ENCODE data around the gene ARHGAP27.

ARHGAP27 gene

GRCh38 chr17:45408611-45409421 lies 23.9 kb downstream of the ARHGAP27 start:
- DNase-seq (ENCODE audit: low spot score), result peak; percentile 15

DNA sequence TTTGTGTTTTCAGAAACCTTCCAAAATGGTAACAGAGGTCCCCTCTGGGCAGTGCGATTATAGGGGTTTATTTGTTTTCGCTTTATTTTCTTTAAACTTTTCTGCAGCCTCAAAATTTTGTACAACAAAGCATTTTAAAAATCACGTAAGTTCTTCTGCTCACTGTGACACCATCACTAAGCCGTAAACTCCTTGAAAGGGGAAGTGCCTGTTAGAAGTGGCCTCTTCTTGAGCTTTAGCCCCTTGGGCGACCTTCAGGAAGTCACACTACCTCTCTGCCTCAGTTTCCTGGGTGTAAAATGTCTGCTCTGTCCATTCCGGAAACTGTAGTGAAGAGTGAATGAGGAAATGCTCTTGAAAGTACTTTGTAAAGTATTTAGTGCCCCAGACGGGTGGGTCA lies 26.6 kb downstream of the ARHGAP27 start:
- no peak for DNase-seq (ENCODE audit: low spot score)

- DNase-seq (ENCODE audit: low spot score), result no peak
Observed at GRCh38 chr17:45405250-45406086, 27.2 kb downstream of the ARHGAP27 start.

DNA sequence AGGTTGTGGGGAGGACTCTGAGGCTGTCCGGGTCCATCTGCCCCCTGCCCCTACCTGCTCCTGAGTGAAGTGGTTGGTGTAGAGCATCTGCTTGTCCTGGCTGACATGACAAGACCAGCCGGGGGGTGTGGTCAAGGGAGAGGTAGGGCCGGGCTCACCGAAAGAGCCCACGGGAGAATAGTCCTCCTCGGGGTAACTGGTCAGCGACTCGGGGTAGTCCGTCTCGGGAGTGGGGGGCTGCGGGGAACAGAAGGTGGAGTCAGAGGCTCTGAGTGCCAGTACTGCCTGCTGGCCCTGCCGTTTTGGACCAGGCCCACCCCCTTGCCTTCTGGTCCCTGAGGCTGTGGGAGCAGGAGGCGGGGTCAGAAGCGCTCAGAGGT lies 27.8 kb downstream of the ARHGAP27 start:
- DNase-seq (ENCODE audit: low spot score), result no peak

- no peak for DNase-seq (ENCODE audit: low spot score)
Observed at GRCh38 chr17:45403906-45404490, 28.7 kb downstream of the ARHGAP27 start.

DNA sequence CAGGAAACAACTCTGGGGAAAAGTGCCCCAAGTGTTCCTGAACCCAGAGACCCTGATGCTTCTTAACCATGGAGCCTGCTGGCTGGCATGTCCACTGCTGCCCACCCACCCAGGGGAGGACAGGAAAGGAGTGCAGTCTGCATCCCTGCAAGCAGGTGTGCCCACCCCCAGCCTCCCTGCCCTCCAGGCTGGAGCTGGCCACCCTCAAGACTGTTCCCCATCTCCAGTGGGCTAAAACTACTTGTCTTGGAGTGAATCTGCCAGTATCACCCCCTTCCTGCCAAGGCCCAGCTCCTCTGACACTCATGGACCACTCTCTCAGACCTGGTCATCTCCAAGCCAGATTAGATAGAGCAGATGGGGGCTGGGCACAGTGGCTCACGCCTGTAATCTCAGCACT lies 29.8 kb downstream of the ARHGAP27 start:
- no peak for DNase-seq (ENCODE audit: low spot score)

GRCh38 chr17:45398800-45399199 lies 33.9 kb downstream of the ARHGAP27 start:
- no peak for DNase-seq (ENCODE audit: low spot score)

DNA sequence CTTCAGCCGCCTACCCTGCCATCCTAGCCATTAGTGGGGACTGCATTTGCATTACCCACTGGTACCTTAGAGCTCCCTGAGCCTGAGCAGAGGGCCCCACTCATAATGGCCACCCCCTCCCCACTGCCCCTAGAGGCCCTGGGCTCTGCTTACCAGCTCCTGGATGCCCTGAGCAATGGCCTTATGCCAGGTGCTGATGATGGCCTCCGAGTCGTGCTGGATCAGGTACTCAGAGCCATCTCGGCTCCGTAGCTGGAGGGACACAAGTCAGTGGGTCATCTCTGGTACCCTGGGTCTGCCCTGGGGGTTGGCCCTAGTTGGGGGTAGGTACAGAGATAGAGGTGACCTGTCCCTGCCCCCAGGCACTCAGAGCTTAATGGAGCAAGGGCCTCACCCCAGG lies 34.9 kb downstream of the ARHGAP27 start:
- no peak for DNase-seq (ENCODE audit: low spot score)

DNA sequence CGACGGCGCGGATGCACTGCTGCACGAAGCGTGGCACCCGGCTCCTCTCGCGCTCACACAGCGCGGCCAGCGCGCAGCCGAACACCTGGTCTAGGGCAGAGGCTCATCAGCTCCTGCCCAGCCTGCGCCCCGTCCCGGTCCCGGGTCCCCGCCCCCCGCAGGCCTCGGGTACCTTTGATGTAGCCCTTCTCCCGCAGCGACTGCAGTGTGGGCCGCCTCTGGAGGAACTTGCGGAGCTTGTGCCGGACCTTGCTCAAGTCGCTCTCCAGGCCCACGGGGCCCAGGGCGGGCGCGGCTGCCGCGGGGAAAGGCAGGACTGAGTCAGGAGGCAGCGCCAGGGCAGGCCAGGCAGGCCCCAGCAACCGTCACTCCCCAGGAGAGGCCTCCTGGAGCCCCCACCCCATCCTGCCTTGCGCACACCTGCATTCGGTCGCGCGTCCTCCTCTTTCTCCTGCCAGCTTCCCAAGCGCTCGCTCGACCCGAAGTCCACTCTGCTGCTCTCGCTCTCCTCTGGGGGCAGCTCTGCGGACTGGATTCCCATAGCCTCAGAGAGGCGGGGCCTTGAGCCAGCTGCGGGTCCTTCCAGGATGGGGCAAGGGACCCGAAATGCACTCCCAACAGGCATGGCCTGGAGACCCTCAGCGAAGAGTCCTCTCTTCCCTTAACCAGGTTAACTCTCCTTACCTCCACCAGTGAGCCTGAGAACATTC lies 36.0 kb downstream of the ARHGAP27 start:
- no peak for DNase-seq (ENCODE audit: low spot score)

DNA sequence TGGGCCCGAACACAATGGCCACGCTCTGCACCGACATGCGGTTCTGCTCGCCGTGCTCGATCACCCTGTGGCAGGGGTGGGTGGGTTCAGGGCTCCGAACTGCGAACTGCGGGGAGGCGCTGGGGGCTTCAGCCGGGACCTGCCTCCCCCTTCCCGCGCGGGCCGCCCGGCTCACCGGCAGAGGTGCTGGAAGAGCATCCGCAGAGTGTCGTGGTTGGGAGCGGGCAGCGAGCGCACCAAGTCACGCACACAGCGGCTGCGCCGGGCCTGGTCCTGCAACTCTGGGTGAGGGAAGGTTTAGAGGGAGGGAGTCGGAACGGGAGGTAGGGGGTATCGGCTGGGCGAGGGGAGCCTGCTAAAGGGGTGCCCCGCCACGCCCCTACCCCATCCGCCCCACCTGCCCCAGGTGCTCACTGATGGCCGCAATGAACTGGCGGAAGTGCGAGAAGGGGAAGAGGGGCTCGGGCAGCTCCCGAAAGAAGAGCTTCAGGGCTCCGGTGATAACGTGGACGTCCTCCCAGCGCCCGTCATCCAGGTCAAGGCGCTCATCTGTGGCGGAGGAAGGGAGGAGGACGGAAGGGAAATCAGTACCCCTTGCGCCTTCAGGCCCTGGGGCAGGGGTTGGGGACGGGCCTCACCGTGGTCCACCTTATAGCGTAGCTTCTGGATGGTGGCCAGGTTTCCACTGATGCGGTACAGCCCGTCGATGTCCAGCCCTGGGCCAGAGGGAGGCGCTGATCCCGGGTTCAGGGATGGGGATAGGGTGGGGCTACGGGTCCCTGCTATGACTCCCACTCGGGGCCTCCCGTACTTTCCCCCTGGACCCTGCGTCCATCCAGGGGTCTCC lies 36.9 kb downstream of the ARHGAP27 start:
- DNase-seq (ENCODE audit: low spot score), result no peak

DNA sequence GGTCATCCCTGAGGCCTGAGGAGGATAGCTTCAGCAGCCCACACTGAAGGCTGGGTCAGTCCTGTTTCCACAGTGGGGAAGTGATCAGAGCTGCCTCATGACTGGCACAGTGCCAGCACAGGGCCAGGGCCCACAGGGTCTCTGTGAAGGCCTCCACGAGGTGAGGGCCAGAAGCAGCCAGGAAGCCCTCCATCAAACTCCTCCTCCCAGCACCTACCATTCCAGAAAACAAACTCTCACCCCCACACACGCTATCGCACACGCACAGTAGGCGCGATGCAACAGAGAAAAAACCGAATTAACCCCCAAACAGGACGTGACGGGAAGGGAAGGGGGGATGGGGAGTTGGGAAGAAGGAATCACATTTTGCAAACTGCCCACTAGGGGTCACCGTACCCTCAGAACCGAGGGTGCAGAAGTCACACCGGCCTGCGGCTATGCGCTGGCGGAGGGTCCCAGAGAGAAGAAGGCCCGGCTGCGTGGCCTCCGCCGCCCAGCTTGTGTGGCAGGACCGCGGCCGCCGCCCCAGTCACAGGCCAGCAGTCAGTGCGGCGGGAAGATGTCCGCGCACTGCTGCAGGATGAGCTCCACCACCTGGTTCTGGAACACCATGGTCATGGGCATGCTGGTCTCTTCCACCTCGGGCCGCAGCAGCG lies 37.6 kb downstream of the ARHGAP27 start:
- DNase-seq (ENCODE audit: low spot score), result peak; percentile 87

- no peak for DNase-seq (ENCODE audit: low spot score)
Observed at GRCh38 chr17:45394564-45394912, 38.1 kb downstream of the ARHGAP27 start.

GRCh38 chr17:45394091-45394490 lies 38.6 kb downstream of the ARHGAP27 start:
- no peak for DNase-seq (ENCODE audit: low spot score)

GRCh38 chr17:45393411-45393810 lies 39.3 kb downstream of the ARHGAP27 start:
- DNase-seq (ENCODE audit: low spot score), result no peak

- no peak for DNase-seq (ENCODE audit: low spot score)
Observed at GRCh38 chr17:45391918-45392317, 40.8 kb downstream of the ARHGAP27 start.

DNA sequence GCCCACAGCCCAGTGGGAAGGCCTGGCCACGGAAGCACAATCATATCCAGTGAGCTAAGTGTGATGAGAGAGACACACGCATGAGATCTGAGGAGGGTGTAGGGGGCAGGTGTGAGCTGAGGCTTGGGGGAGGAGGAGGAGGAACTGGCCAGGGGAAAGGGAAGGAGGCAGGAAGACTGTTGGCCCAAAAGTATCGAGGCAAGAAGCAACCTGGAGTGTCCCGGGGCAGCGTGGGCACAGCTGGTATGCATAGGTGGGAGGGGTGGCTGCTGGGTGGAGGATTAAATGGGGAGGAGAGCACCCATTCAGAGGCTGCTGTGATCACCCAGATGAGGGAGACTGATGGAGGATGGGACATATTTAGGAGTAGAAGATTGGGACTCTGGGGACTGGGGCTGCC lies 41.4 kb downstream of the ARHGAP27 start:
- DNase-seq (ENCODE audit: low spot score), result no peak

GRCh38 chr17:45389354-45389753 lies 43.3 kb downstream of the ARHGAP27 start:
- DNase-seq (ENCODE audit: low spot score), result no peak

DNA sequence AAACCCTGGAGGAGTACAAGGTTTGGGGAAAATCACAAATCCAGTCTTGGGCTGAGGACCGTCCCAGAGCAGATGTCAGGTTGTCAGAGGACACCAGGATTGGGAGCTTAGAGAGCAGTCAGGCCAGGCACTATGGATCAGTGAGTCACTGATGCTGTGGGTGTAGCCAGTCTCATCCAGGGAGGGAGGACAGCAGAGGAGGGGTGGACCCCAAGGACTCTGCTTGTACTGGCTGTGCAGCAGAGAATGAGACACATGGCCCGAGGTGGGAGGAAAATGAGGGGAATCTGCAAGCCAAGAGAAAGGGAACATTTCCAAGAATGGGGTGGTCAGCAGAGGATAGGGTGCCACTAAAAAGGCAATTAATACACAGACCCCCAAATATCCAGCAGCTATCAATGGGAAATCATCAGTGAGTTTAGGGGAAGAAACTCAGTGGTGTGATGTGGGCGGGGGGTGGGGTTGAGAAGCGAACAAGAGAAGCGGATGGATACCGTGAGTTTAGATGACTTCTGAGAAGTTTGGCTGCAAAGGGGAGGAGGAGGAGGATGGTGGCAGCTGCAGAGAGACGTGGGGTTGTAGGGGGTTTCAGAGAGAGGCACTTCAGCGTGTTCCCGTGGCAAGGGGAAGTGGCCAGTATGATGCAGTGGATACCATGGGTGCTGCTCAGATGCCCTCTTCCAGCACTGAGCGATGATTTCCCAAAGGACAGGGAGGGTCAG lies 43.9 kb downstream of the ARHGAP27 start:
- DNase-seq (ENCODE audit: low spot score), result no peak

- no peak for DNase-seq (ENCODE audit: low spot score)
Observed at GRCh38 chr17:45387739-45388138, 44.9 kb downstream of the ARHGAP27 start.

GRCh38 chr17:45386178-45386577 lies 46.5 kb downstream of the ARHGAP27 start:
- DNase-seq (ENCODE audit: low spot score), result no peak
